Right lobe of liver (tissue), 4 donors: Measurements from ENCODE around the gene ZNF85.

Source experiments
- CTCF ChIP-seq, 4 donors: fragments of 200-600 bp in 3 of 4; fragments of 450-650 bp in 1 of 4; IDR thresholded peaks; one replicate each; pipeline versions ENCODE4 v1.5.1 to v1.8.0; 2016 to 2022; ENCODE audit warnings: antibody characterized with exemption in 4 of 4, mild to moderate bottlenecking in 2 of 4
- POLR2A ChIP-seq: fragments of 450-650 bp; IDR thresholded peaks from one replicate; pipeline ENCODE4 v1.6.1; 2017; ENCODE audit warnings: antibody characterized with exemption, mild to moderate bottlenecking
- donor health status: DM: no; HTN: no; CAD: no.
- donor health status: DM: no; HTN: no; CAD: no.
- donor health status: DM: no; HTN: yes; CAD: no.

GRCh38 chr19:20968092-20968491 is 45.0 kb downstream of the ZNF85 start:
- TF ChIP-seq CTCF (IDR thresholded peaks at IDR 0.05) (no peak), POLR2A (no peak)
